NCI-H2107 treated with DMSO at 0.1 percent for 48 hours (cell line): ENCODE data around the gene TMEM72.

ENCODE experiments used
- DNase-seq: peaks from one replicate; lab custom pipeline; 2025; ENCODE audit not compliant: unreplicated experiment; lab: John Stamatoyannopoulos, UW

TMEM72 gene

GRCh38 chr10:44978570-44979280 is 67.6 kb downstream of the TMEM72 start, which contains the start of gene DEPP1:
Gene DEPP1 (minus strand): TSS chr10:44978809. CDS start chr10:44978030, 779 bp downstream.
- peak; percentile 77 for DNase-seq

- no peak for DNase-seq
These were observed 68.4 kb downstream of the TMEM72 start for GRCh38 chr10:44979281-44980191.

GRCh38 chr10:44980309-44981171 is 69.4 kb downstream of the TMEM72 start:
- DNase-seq = no peak

GRCh38 chr10:44981172-44982113 is 70.3 kb downstream of the TMEM72 start:
- no peak for DNase-seq

GRCh38 chr10:44982114-44982460 is 71.0 kb downstream of the TMEM72 start:
- DNase-seq = no peak

- DNase-seq = no peak
These were observed 71.4 kb downstream of the TMEM72 start for GRCh38 chr10:44982496-44982895.

- DNase-seq = no peak
These were observed 72.1 kb downstream of the TMEM72 start for GRCh38 chr10:44983066-44983894.

GRCh38 chr10:44983895-44984278 is 72.8 kb downstream of the TMEM72 start:
- DNase-seq = no peak

GRCh38 chr10:44984671-44985101 is 73.5 kb downstream of the TMEM72 start:
- DNase-seq = no peak

- no peak for DNase-seq
These were observed 74.1 kb downstream of the TMEM72 start for GRCh38 chr10:44985175-44985681.

- no peak for DNase-seq
These were observed 75.0 kb downstream of the TMEM72 start for GRCh38 chr10:44986179-44986578.
